Neural progenitor cell (in vitro differentiated cells): Measurements from ENCODE around the gene CSNK1G3. TPM values are rescaled to one million over a fixed set of nuclear protein-coding genes. Genes with fewer than 3 reads are reported as not detected.

ENCODE experiments used
- DNase-seq: peaks from one replicate; pipeline ENCODE4 v3.0.0-alpha.2; 2016; ENCODE audit warnings: low spot score
- H2AFZ ChIP-seq: fragments of 200-600 bp; sonication (generic); replicated peaks from 2 replicates; pipeline ENCODE4 v1.6.1; 2016; ENCODE audit warnings: antibody characterized with exemption
- H3F3A ChIP-seq: fragments of 200-600 bp; sonication (generic); 2 replicates; pipeline ENCODE4 v1.6.1; 2016; ENCODE audit warnings: antibody characterized with exemption, low read depth
- H3K27ac ChIP-seq: fragments of 200-600 bp; sonication (generic); 2 replicates; pipeline ENCODE4 v1.5.1; 2016; ENCODE audit warnings: mild to moderate bottlenecking
- H3K27me3 ChIP-seq: fragments of 200-600 bp; sonication (generic); 2 replicates; pipeline ENCODE4 v1.6.1; 2016; ENCODE audit warnings: mild to moderate bottlenecking, moderate library complexity
- H3K36me3 ChIP-seq: fragments of 200-600 bp; sonication (generic); 2 replicates; pipeline ENCODE4 v1.5.1; 2016
- H3K4me1 ChIP-seq: fragments of 200-600 bp; sonication (generic); 2 replicates; pipeline ENCODE4 v1.6.1; 2016; ENCODE audit warnings: mixed run types
- H3K4me2 ChIP-seq: fragments of 200-600 bp; sonication (generic); 2 replicates; pipeline ENCODE4 v1.6.1; 2016
- H3K4me3 ChIP-seq: fragments of 200-600 bp; sonication (generic); 2 replicates; pipeline ENCODE4 v1.5.1; 2016
- H3K79me2 ChIP-seq: fragments of 200-600 bp; sonication (generic); 2 replicates; pipeline ENCODE4 v1.6.1; 2016; ENCODE audit warnings: low read depth
- H3K9ac ChIP-seq: fragments of 200-600 bp; sonication (generic); 2 replicates; pipeline ENCODE4 v1.6.1; 2016
- H3K9me3 ChIP-seq: fragments of 200-600 bp; sonication (generic); 2 replicates; pipeline ENCODE4 v1.5.1; 2016; ENCODE audit warnings: low read depth
- H4K20me1 ChIP-seq: fragments of 200-600 bp; sonication (generic); 2 replicates; pipeline ENCODE4 v1.6.1; 2016; ENCODE audit warnings: low read depth
- H3K27ac Mint-ChIP-seq: 3 replicates; pipeline ENCODE4 v1.8.0; 2021; ENCODE audit warnings: mixed read lengths
- H3K27me3 Mint-ChIP-seq: 2 replicates; pipeline ENCODE4 v1.8.0; 2022; ENCODE audit warnings: low read depth, mild to moderate bottlenecking, inconsistent platforms, moderate library complexity, mixed read lengths; ENCODE audit not compliant: insufficient read depth
- H3K36me3 Mint-ChIP-seq: 3 replicates; pipeline ENCODE4 v1.8.0; 2021; ENCODE audit warnings: mixed read lengths
- H3K4me1 Mint-ChIP-seq: 3 replicates; pipeline ENCODE4 v1.8.0; 2021; ENCODE audit warnings: mixed read lengths
- H3K4me3 Mint-ChIP-seq: 3 replicates; pipeline ENCODE4 v1.8.0; 2021; ENCODE audit warnings: mild to moderate bottlenecking, moderate library complexity, mixed read lengths
- H3K9me3 Mint-ChIP-seq: 3 replicates; pipeline ENCODE4 v1.8.0; 2020; ENCODE audit warnings: mixed read lengths
- CTCF ChIP-seq: fragments of 200-600 bp; sonication (generic); IDR thresholded peaks from 2 replicates; pipeline ENCODE4 v1.5.1; 2017; ENCODE audit warnings: antibody characterized with exemption, mild to moderate bottlenecking
- EZH2 ChIP-seq: fragments of 200-600 bp; sonication (generic); IDR thresholded peaks from 2 replicates; pipeline ENCODE4 v1.6.1; 2017; ENCODE audit warnings: antibody characterized with exemption, mild to moderate bottlenecking, moderate library complexity
- EZH2phosphoT487 ChIP-seq: fragments of 200-600 bp; sonication (generic); IDR thresholded peaks from 2 replicates; pipeline ENCODE4 v1.6.1; 2017; ENCODE audit warnings: antibody characterized with exemption
- total RNA-seq: library from RNA; depleted of rRNA; stranded (reverse); fragments of >200 nt; gene quantifications from 2 replicates; pipeline ENCODE4 v1.2.3, GENCODE V29; 2015; ENCODE audit warnings: low replicate concordance

CSNK1G3 gene
- total RNA-seq, 1 donor from 2014 or later = 96.7 TPM

- no peak for DNase-seq
- Histone ChIP-seq H4K20me1 (no peaks in the 10 kb centered on the region), H3K9ac (no peak overlapping the region), H2AFZ (no peak overlapping the region), H3K4me1 (peaks cover 28% of the 10 kb centered on the region), H3K4me2 (no peak overlapping the region), H3K27me3 (no peaks in the 10 kb centered on the region), H3K79me2 (no peaks in the 10 kb centered on the region), H3K27ac (no peak overlapping the region), H3F3A (no peaks in the 10 kb centered on the region), H3K9me3 (no peaks in the 10 kb centered on the region), H3K36me3 (no peaks in the 10 kb centered on the region), H3K4me3 (no peak overlapping the region)
- Mint-ChIP-seq H3K36me3 (no peaks in the 10 kb centered on the region), H3K27ac (no peak overlapping the region), H3K4me1 (peaks cover 4% of the 10 kb centered on the region), H3K27me3 (no peaks in the 10 kb centered on the region), H3K9me3 (no peaks in the 10 kb centered on the region), H3K4me3 (no peak overlapping the region)
- no peak for TF ChIP-seq EZH2
- no peak for TF ChIP-seq EZH2phosphoT487
- TF ChIP-seq CTCF = no peak
Observed at GRCh38 chr5:123503299-123503698, 8.7 kb upstream of the CSNK1G3 start.

GRCh38 chr5:123505633-123506032, 6.3 kb upstream of the CSNK1G3 start:
- no peaks in the 10 kb centered on the region for H3K27me3 ChIP-seq

GRCh38 chr5:123508441-123508840, 3.5 kb upstream of the CSNK1G3 start:
- Histone ChIP-seq H3F3A (peaks cover 13% of the 10 kb centered on the region), H3K4me2 (no peak overlapping the region), H3K9ac (no peak overlapping the region), H2AFZ (no peak overlapping the region), H4K20me1 (peaks cover 5% of the 10 kb centered on the region), H3K36me3 (no peaks in the 10 kb centered on the region), H3K9me3 (no peaks in the 10 kb centered on the region), H3K27me3 (no peaks in the 10 kb centered on the region), H3K4me1 (peaks cover 36% of the 10 kb centered on the region), H3K79me2 (peaks cover 8% of the 10 kb centered on the region), H3K4me3 (no peak overlapping the region), H3K27ac (no peak overlapping the region)
- Mint-ChIP-seq H3K36me3 (no peaks in the 10 kb centered on the region), H3K4me3 (no peak overlapping the region), H3K4me1 (peaks cover 15% of the 10 kb centered on the region), H3K27me3 (peaks cover 2% of the 10 kb centered on the region), H3K9me3 (no peaks in the 10 kb centered on the region), H3K27ac (no peak overlapping the region)
- TF ChIP-seq EZH2phosphoT487 (no peak), CTCF (no peak), EZH2 (no peak)
- no peak for DNase-seq

More at GRCh38 chr5:123505633-123506032, 6.3 kb upstream of the CSNK1G3 start:
- no peaks in the 10 kb centered on the region for H3K36me3 ChIP-seq
- H3F3A ChIP-seq = peaks cover 3% of the 10 kb centered on the region
- H4K20me1 ChIP-seq = no peaks in the 10 kb centered on the region
- Mint-ChIP-seq H3K4me1 (peaks cover 8% of the 10 kb centered on the region), H3K27me3 (no peaks in the 10 kb centered on the region), H3K27ac (no peak overlapping the region), H3K4me3 (no peak overlapping the region), H3K36me3 (no peaks in the 10 kb centered on the region), H3K9me3 (no peaks in the 10 kb centered on the region)
- H3K4me3 ChIP-seq = no peak overlapping the region
- DNase-seq = peak; percentile 35
- no peaks in the 10 kb centered on the region for H3K9me3 ChIP-seq
- H3K4me1 ChIP-seq = peaks cover 35% of the 10 kb centered on the region
- peak overlapping the region; percentile 16 for H3K4me2 ChIP-seq
- no peak overlapping the region for H3K9ac ChIP-seq
- TF ChIP-seq EZH2 (no peak), EZH2phosphoT487 (no peak), CTCF (no peak)
- no peaks in the 10 kb centered on the region for H3K79me2 ChIP-seq
- H3K27ac ChIP-seq = peak overlapping the region; percentile 19
- peak overlapping the region; percentile 90 for H2AFZ ChIP-seq
